ENCODE results near the gene DTD1.

The DTD1 gene

GRCh38 chr20:18662279-18663040, 74.6 kb downstream of the DTD1 start:
- TF ChIP-seq CTCF (IDR thresholded peaks at IDR 0.05; ENCODE audit: low read depth, low read length, missing control alignments): no peak
- no peak for DNase-seq (ENCODE audit: low read depth)
- no peak overlapping the region for H3K4me3 ChIP-seq (ENCODE audit: low read depth, low read length)
- in situ Hi-C loops (cut with HindIII; ENCODE audit: low sequenced_read_pairs): no loop called here

GRCh38 chr20:18663932-18664331, 76.1 kb downstream of the DTD1 start:
- no peak for TF ChIP-seq CTCF (IDR thresholded peaks at IDR 0.05; ENCODE audit: low read depth, low read length, missing control alignments)
- in situ Hi-C loops (cut with HindIII; ENCODE audit: low sequenced_read_pairs): no loop called here
- no peak for DNase-seq (ENCODE audit: low read depth)
- no peak overlapping the region for H3K4me3 ChIP-seq (ENCODE audit: low read depth, low read length)

GRCh38 chr20:18665135-18665534, 77.3 kb downstream of the DTD1 start:
- no peak for TF ChIP-seq CTCF (IDR thresholded peaks at IDR 0.05; ENCODE audit: low read depth, low read length, missing control alignments)
- in situ Hi-C loops (cut with HindIII; ENCODE audit: low sequenced_read_pairs): no loop called here
- no peak for DNase-seq (ENCODE audit: low read depth)
- no peak overlapping the region for H3K4me3 ChIP-seq (ENCODE audit: low read depth, low read length)

- no peak for TF ChIP-seq CTCF (IDR thresholded peaks at IDR 0.05; ENCODE audit: low read depth, low read length, missing control alignments)
- in situ Hi-C loops (cut with HindIII; ENCODE audit: low sequenced_read_pairs): no loop called here
- no peak overlapping the region for H3K4me3 ChIP-seq (ENCODE audit: low read depth, low read length)
- DNase-seq (ENCODE audit: low read depth): no peak
These were observed 79.1 kb downstream of the DTD1 start for GRCh38 chr20:18666803-18667415.

GRCh38 chr20:18669241-18670019, 81.6 kb downstream of the DTD1 start:
- in situ Hi-C loops (cut with HindIII; ENCODE audit: low sequenced_read_pairs): no loop called here
- H3K4me3 ChIP-seq (ENCODE audit: low read depth, low read length): no peak overlapping the region
- TF ChIP-seq CTCF (IDR thresholded peaks at IDR 0.05; ENCODE audit: low read depth, low read length, missing control alignments): no peak
- no peak for DNase-seq (ENCODE audit: low read depth)

- no peak overlapping the region for H3K4me3 ChIP-seq (ENCODE audit: low read depth, low read length)
- in situ Hi-C loops (cut with HindIII; ENCODE audit: low sequenced_read_pairs): no loop called here
- no peak for TF ChIP-seq CTCF (IDR thresholded peaks at IDR 0.05; ENCODE audit: low read depth, low read length, missing control alignments)
- no peak for DNase-seq (ENCODE audit: low read depth)
These were observed 83.4 kb downstream of the DTD1 start for GRCh38 chr20:18671203-18671710.
